ENCODE data around the gene SAP30BP. TPM values are rescaled to one million over a fixed set of nuclear protein-coding genes. Genes with fewer than 3 reads are reported as not detected.

The SAP30BP gene
- total RNA-seq, 1 donor from 2014 or later, result 75.8 TPM

DNA sequence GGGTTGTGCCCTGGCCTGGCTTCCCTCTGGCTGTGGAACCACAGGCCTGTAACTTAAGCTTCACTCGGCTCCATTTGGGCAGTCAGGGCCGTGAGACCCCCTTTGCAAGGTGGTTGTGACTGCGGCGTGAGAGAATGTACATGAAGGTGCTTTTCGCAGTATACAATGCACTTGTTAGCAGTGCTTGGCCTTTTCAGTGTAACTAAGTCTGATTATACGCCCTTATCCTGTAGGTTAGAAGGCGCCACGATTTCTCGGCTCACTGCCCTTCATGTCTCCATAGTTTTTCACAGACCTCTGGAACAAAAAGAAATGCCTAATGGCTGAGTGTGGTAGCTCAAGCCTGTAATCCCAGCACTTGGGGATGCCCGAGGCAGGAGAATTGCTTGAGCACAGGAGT lies 13.3 kb downstream of the SAP30BP start:
- peaks cover 51% of the 10 kb centered on the region for H4K20me1 ChIP-seq (ENCODE audit: low read depth)
- H3K79me2 ChIP-seq (ENCODE audit: low read depth), result peaks cover 55% of the 10 kb centered on the region
- no peak overlapping the region for H3K4me2 ChIP-seq
- H3K9me3 Mint-ChIP-seq, result no peaks in the 10 kb centered on the region
- DNase-seq (ENCODE audit: low spot score), result no peak
- H3K4me1 Mint-ChIP-seq, result no peaks in the 10 kb centered on the region
- no peak overlapping the region for H3K4me3 Mint-ChIP-seq
- H3K4me3 ChIP-seq, result no peak overlapping the region
- no peaks in the 10 kb centered on the region for H3K27me3 ChIP-seq
- H3K27ac ChIP-seq, result no peak overlapping the region
- H3K27ac Mint-ChIP-seq, result no peak overlapping the region
- H3F3A ChIP-seq (ENCODE audit: low read depth), result peaks cover under 1% of the 10 kb centered on the region
- no peaks in the 10 kb centered on the region for H3K4me1 ChIP-seq
- H2AFZ ChIP-seq (replicated peaks), result no peak overlapping the region
- no peak for TF ChIP-seq EZH2 (IDR thresholded peaks at IDR 0.05)
- TF ChIP-seq, protein P1, sequence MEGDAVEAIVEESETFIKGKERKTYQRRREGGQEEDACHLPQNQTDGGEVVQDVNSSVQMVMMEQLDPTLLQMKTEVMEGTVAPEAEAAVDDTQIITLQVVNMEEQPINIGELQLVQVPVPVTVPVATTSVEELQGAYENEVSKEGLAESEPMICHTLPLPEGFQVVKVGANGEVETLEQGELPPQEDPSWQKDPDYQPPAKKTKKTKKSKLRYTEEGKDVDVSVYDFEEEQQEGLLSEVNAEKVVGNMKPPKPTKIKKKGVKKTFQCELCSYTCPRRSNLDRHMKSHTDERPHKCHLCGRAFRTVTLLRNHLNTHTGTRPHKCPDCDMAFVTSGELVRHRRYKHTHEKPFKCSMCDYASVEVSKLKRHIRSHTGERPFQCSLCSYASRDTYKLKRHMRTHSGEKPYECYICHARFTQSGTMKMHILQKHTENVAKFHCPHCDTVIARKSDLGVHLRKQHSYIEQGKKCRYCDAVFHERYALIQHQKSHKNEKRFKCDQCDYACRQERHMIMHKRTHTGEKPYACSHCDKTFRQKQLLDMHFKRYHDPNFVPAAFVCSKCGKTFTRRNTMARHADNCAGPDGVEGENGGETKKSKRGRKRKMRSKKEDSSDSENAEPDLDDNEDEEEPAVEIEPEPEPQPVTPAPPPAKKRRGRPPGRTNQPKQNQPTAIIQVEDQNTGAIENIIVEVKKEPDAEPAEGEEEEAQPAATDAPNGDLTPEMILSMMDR (IDR thresholded peaks at IDR 0.05), result no peak
- no peak for TF ChIP-seq EZH2phosphoT487 (IDR thresholded peaks at IDR 0.05)
- peaks cover 10% of the 10 kb centered on the region for H3K36me3 Mint-ChIP-seq
- H3K9ac ChIP-seq, result no peak overlapping the region
- no peaks in the 10 kb centered on the region for H3K9me3 ChIP-seq (ENCODE audit: low read depth)
- no peaks in the 10 kb centered on the region for H3K27me3 Mint-ChIP-seq (ENCODE audit: insufficient read depth, low read depth)
- peaks cover 3% of the 10 kb centered on the region for H3K36me3 ChIP-seq

DNA sequence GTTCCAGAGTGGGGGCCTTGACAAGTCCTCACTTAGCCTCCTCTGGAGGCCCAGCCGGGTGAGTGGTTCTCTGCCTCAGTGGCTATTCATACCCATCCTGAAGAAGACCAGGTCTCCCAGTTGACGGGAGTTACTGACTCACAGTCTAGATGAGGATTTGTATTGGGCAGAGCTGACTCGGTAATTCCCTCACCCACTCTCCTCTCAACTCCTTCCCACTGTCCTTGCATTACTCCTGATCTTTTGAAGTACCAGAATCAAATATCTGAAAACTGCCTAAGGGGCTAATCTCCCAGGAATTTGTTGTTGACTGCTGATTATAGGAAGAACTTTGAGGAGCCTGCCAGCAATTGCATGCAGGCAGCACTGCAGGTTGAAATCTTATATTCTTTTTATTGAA lies 14.2 kb downstream of the SAP30BP start:
- Histone ChIP-seq H3K27ac (no peak overlapping the region), H3K4me2 (no peak overlapping the region), H2AFZ (replicated peaks) (no peak overlapping the region), H3K27me3 (no peaks in the 10 kb centered on the region), H3K4me1 (no peaks in the 10 kb centered on the region), H3F3A (ENCODE audit: low read depth) (no peaks in the 10 kb centered on the region), H3K9ac (no peak overlapping the region), H3K4me3 (no peak overlapping the region), H3K36me3 (peaks cover 2% of the 10 kb centered on the region), H3K9me3 (ENCODE audit: low read depth) (no peaks in the 10 kb centered on the region), H3K79me2 (ENCODE audit: low read depth) (peaks cover 50% of the 10 kb centered on the region), H4K20me1 (ENCODE audit: low read depth) (peaks cover 53% of the 10 kb centered on the region)
- Mint-ChIP-seq H3K9me3 (no peaks in the 10 kb centered on the region), H3K27me3 (ENCODE audit: insufficient read depth, low read depth) (no peaks in the 10 kb centered on the region), H3K36me3 (peaks cover 10% of the 10 kb centered on the region), H3K4me3 (no peak overlapping the region), H3K4me1 (no peaks in the 10 kb centered on the region), H3K27ac (no peak overlapping the region)
- TF ChIP-seq, protein P1 (IDR thresholded peaks at IDR 0.05), result no peak
- no peak for TF ChIP-seq EZH2phosphoT487 (IDR thresholded peaks at IDR 0.05)
- no peak for TF ChIP-seq EZH2 (IDR thresholded peaks at IDR 0.05)
- no peak for DNase-seq (ENCODE audit: low spot score)

DNA sequence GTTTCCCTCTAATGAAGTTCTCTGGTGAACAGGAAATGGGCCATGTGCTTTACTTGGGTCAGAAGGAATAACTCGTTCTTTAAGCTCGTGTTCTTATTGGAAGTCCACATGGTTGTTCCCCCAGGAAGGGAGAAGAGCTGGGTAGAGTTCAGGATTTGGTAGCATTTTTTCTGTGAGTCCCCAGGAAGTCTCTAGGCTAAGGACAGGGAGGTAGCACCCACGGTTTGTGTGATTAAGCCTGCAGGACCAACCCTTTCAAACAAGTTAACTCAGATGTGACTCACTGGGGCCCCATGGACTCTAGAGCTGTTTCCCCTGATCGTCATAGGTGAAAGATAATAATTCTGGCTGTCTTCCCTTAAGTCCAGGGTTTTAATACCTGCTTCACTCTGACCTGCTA lies 16.4 kb downstream of the SAP30BP start:
- TF ChIP-seq, protein P1 (IDR thresholded peaks at IDR 0.05), result no peak
- TF ChIP-seq EZH2 (IDR thresholded peaks at IDR 0.05) (no peak), EZH2phosphoT487 (IDR thresholded peaks at IDR 0.05) (no peak)
- H3K4me1 Mint-ChIP-seq, result peaks cover 3% of the 10 kb centered on the region

More for the DNA sequence above, 16.4 kb downstream of the SAP30BP start:
- no peaks in the 10 kb centered on the region for H3K9me3 Mint-ChIP-seq
- Histone ChIP-seq H3K4me3 (no peak overlapping the region), H3K27me3 (no peaks in the 10 kb centered on the region), H3K4me1 (peaks cover 14% of the 10 kb centered on the region), H3K79me2 (ENCODE audit: low read depth) (peaks cover 53% of the 10 kb centered on the region), H4K20me1 (ENCODE audit: low read depth) (peaks cover 66% of the 10 kb centered on the region), H3F3A (ENCODE audit: low read depth) (peaks cover 20% of the 10 kb centered on the region), H2AFZ (replicated peaks) (no peak overlapping the region), H3K36me3 (no peaks in the 10 kb centered on the region), H3K9me3 (ENCODE audit: low read depth) (no peaks in the 10 kb centered on the region), H3K4me2 (no peak overlapping the region), H3K27ac (no peak overlapping the region), H3K9ac (no peak overlapping the region)
- H3K4me3 Mint-ChIP-seq, result no peak overlapping the region
- H3K27me3 Mint-ChIP-seq (ENCODE audit: insufficient read depth, low read depth), result no peaks in the 10 kb centered on the region
- no peak overlapping the region for H3K27ac Mint-ChIP-seq
- no peak for DNase-seq (ENCODE audit: low spot score)
- H3K36me3 Mint-ChIP-seq, result peaks cover 15% of the 10 kb centered on the region

All from neural progenitor cell (in vitro differentiated cells).